ENCODE results near the gene JARID2.

The JARID2 gene

DNA sequence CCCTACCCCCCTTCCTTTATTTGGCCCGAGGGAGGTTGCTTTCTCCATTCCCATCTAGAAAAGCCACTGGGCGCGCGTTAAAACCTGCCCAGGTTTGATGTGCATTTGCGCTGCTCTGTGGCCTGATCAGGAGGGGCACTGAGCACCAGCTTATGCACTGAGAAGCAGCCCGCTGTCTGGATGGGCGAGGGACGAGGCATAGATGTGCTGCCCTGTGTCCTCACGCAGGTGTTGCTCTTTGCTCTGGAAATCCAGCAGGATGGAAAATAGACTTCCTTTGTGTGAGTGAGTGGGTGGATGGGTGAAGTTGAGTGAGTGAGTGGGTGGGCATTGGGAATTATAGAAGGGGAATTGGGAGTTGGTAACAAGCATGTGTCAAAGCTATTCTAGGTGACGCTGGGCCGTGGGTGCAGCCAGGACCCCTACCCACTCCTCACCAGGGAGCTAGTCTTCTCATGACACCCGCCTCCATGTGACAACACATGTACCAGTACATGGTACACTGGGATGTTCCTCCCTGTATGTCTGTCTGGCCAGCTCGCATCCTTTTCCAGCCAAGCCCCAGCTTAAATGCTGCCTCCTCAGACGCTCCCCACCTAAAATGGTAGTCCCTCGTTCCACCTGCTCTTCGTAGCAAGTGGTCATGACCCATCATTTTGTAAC, 254.3 kb downstream of the JARID2 start:
- in situ Hi-C loops (cut with HindIII; ENCODE audit: low sequenced_read_pairs): no loop called here

DNA sequence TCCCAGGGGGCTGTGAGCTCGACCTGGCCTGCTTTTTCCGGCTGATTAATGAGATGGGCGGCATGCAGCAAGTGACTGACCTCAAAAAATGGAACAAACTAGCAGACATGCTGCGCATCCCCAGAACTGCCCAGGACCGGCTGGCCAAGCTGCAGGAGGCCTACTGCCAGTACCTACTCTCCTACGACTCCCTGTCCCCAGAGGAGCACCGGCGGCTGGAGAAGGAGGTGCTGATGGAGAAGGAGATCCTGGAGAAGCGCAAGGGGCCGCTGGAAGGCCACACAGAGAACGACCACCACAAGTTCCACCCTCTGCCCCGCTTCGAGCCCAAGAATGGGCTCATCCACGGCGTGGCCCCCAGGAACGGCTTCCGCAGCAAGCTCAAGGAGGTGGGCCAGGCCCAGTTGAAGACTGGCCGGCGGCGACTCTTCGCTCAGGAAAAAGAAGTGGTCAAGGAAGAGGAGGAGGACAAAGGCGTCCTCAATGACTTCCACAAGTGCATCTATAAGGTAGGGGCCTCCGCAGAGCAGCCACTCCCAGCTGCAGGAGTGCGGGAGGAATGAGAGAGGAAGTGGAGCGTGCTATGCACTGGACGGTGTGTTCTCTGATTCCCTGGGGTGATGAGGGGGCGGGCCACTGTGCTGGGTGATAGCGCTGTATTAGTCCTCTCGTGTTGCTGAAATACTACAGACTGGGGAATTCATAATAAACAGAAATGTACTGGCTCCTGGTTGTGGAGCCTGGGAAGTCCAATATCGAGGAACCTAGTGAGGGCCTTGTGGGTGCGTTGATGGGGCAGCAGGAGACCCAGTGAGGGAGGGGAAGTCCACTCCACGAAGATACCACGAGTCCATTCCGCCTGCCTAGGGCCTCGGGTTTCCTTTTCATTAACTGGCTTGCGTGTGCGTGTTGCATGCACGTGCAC, 255.3 kb downstream of the JARID2 start:
- in situ Hi-C loops (cut with HindIII; ENCODE audit: low sequenced_read_pairs): no loop called here

DNA sequence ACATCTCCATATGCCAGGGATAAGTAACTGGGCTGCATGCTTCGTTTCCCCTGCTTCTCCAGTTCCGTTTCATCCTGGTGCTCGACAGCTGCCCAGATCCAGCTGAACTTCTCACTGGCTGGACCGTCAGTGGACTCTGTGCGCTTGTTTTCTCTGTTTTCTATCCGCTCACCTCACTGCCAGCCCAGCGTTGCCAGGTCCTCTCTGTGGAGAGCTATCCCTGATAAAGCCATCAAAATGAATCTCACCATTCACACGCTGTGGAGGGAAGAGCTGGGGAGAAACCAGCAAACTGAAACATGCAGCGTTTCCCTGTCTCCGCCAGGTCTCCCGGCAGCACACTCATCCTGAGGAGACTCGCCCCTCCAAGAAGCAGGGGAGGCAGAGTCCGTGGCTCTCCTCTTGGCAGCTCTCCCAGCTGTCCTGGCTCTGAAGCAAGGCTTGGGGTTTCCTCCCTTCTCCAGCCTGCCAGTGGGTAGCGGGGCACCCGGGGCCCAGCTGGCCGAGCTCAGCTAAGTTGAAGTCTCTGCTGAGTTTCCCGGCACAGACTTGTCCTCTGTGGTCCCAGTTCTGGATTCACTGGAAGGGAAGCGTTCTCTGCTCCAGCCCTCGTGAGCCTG, 256.1 kb downstream of the JARID2 start:
- in situ Hi-C loops (cut with HindIII; ENCODE audit: low sequenced_read_pairs): no loop called here

DNA sequence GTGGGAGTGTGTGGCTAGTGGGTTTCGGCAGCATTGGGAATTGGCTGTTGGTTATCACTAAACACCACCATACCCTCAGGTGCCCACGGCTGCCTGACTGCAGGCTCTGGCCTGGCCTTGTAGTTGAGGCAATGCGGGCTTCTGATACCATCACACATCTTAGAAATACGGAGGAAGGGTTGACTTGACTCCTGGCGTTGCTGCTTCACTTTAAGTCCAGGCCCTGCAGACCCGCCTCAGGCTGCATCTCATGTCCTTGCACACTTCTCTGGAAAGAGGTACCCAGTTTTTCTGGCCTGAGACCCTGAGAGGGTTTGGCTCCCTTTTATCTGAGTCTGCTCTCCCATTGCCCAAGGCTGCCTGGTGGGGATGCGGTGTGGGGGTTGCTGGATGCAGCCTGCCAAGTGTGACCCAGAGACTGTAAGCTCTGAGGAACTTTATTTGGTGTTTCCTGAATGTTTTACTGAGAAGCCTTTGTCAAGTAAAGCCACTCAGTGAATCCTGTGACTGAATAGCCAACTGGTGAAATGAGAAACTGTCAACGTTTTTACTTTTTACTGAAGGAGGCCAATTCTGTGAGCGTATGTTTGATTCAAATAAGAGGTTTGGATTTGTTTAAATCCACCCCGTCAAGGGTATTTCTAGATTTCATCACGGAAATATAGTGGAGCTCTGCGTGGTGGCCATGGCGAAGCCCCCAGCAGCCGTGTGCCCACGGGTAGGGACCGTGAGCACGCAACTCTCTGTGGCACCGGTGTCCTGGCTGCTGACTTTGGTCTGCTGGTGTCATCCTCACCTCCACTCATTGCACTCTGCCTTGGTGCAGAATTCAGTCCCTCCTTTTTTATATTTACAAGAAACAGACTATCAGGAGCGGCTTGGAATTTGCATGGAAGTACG, 256.8 kb downstream of the JARID2 start:
- in situ Hi-C loops (cut with HindIII; ENCODE audit: low sequenced_read_pairs): no loop called here

GRCh38 chr6:15503346-15503680, 257.4 kb downstream of the JARID2 start:
- in situ Hi-C loops (cut with HindIII; ENCODE audit: low sequenced_read_pairs): no loop called here

GRCh38 chr6:15504040-15504495, 258.2 kb downstream of the JARID2 start:
- in situ Hi-C loops (cut with HindIII; ENCODE audit: low sequenced_read_pairs): no loop called here

- in situ Hi-C loops (cut with HindIII; ENCODE audit: low sequenced_read_pairs): no loop called here
These were observed 258.9 kb downstream of the JARID2 start for GRCh38 chr6:15504581-15505350.

GRCh38 chr6:15505463-15505918, 259.6 kb downstream of the JARID2 start:
- in situ Hi-C loops (cut with HindIII; ENCODE audit: low sequenced_read_pairs): no loop called here

DNA sequence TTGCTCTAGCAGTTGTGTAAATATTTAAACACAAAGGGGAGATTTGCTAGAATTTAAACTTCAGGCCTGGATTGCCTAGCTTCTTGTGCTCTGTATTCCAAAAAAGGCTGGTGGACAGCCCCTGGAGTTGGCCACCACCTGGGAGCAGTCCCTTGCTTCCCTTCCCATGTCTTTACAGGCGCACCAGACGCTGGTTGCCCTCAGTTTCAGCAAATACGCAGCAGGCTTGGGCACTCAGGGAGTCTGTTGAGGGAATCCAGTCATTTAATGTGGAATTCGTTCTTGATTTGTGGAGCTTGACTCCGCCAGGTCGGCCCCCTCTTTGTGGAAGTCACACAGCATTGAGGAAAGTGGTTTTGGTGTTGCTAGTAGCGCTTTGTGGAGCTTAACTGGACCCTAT, 260.2 kb downstream of the JARID2 start:
- in situ Hi-C loops (cut with HindIII; ENCODE audit: low sequenced_read_pairs): no loop called here

DNA sequence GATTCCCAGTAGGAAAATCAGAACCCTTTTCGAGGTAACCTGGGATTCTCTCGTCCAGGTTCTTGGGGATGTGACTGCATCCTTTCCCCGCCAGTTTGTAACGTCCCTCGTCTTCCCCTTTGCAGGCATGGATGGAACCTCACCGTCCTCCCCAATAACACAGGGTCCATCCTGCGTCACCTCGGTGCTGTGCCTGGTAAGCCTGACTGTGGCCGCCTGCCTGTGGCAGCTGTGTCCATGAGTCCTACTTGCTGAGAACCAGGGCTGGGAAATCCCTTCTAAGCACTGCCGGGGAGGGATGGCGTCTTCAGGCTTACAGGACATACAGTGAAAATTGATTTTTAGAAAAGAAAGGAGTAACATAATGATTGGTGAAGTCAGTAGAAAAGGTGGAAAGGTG, 261.4 kb downstream of the JARID2 start:
- in situ Hi-C loops (cut with HindIII; ENCODE audit: low sequenced_read_pairs): no loop called here

GRCh38 chr6:15507746-15508145, 261.9 kb downstream of the JARID2 start:
- in situ Hi-C loops (cut with HindIII; ENCODE audit: low sequenced_read_pairs): no loop called here

DNA sequence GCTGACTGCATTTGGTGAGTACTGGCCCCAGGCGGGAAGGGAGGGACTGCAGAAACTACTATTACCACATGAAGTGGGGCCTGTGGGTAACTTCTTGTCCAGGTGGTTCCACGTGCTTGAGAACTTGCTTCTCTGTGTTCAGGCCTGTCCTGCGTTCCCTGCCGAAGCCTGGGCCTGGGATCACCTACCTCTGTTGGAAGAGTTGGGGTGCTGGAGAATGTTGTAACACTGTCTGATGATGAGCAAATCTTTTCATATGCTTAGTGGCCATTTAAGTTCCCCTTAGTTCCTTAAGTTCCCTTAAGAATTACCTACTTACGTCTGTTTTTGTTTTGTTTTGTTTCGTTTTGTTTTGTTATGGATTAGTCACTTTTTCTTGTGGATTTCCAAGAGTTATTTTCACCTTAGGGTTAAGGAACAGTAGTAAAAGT, 262.6 kb downstream of the JARID2 start:
- in situ Hi-C loops (cut with HindIII; ENCODE audit: low sequenced_read_pairs): no loop called here

- in situ Hi-C loops (cut with HindIII; ENCODE audit: low sequenced_read_pairs): no loop called here
These were observed 263.1 kb downstream of the JARID2 start for GRCh38 chr6:15508931-15509330.

GRCh38 chr6:15509335-15509933, 263.6 kb downstream of the JARID2 start:
- in situ Hi-C loops (cut with HindIII; ENCODE audit: low sequenced_read_pairs): no loop called here

DNA sequence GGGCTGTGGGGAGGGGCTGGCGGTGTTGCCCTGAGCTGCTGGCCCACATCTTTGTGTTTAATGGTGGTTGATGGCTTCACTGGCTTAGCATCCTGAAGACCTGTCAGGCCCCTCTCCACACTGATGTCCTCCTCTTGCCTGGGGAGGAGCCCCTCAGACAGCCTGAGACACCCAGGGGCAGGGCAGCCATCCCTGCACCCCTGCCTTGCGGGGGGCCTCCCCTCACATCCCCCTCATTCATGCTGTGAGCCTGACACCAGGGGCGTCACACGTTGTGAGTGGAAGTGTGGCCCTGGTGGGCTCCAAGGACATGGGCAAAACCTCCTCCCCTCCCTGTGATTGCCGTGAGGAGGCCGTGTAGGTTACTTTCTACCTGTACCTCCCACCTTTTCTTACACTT, 264.3 kb downstream of the JARID2 start:
- in situ Hi-C loops (cut with HindIII; ENCODE audit: low sequenced_read_pairs): no loop called here

- in situ Hi-C loops (cut with HindIII; ENCODE audit: low sequenced_read_pairs): no loop called here
These were observed 264.8 kb downstream of the JARID2 start for GRCh38 chr6:15510536-15511247.

GRCh38 chr6:15511248-15512125, 265.6 kb downstream of the JARID2 start:
- in situ Hi-C loops (cut with HindIII; ENCODE audit: low sequenced_read_pairs): no loop called here

DNA sequence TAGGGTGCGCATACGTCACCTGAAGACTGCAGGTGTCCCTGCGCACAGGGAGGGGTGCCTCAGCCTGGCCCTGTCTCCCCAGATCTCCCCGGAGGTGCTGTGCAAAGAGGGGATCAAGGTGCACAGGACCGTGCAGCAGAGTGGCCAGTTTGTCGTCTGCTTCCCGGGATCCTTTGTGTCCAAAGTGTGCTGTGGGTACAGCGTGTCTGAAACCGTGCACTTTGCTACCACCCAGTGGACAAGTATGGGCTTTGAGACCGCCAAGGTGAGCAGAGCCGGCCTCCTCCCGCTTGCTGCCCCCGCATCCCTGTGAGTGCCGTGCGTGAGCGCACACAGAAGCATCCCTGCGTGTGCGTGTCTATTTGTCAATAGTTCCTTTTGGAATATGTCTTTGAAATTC, 266.3 kb downstream of the JARID2 start:
- in situ Hi-C loops (cut with HindIII; ENCODE audit: low sequenced_read_pairs): no loop called here

Data from DLD1 (cell line).